NCI-H146 treated with DMSO at 0.1 percent for 48 hours (cell line): ENCODE measurements around the gene CD300C.
"Not testable (repeated sequence)": the region's sequence is repeated elsewhere in the genome, so short reads cannot be mapped to it uniquely, and the experiment has no call there.

ENCODE experiments used
- DNase-seq: peaks from one replicate; lab custom pipeline; 2025; ENCODE audit not compliant: unreplicated experiment; lab: John Stamatoyannopoulos, UW

Gene CD300C

GRCh38 chr17:74532115-74532514 lies 13.8 kb downstream of the CD300C start:
- no peak for DNase-seq

GRCh38 chr17:74531231-74531761 lies 14.6 kb downstream of the CD300C start, which contains the start of gene CD300LB:
Gene CD300LB, minus strand, starts transcription at chr17:74531475. Its CDS starts 125 bp downstream, at chr17:74531350.
- no peak for DNase-seq

GRCh38 chr17:74530831-74531150 lies 15.1 kb downstream of the CD300C start:
- DNase-seq = no peak

- DNase-seq = no peak
Observed at GRCh38 chr17:74529243-74529642, 16.7 kb downstream of the CD300C start.

GRCh38 chr17:74528491-74529199 lies 17.3 kb downstream of the CD300C start:
- no peak for DNase-seq

- no peak for DNase-seq
Observed at GRCh38 chr17:74527756-74528155, 18.2 kb downstream of the CD300C start.

- no peak for DNase-seq
Observed at GRCh38 chr17:74527081-74527480, 18.8 kb downstream of the CD300C start.

- no peak for DNase-seq
Observed at GRCh38 chr17:74526681-74527080, 19.2 kb downstream of the CD300C start.

- DNase-seq = no peak
Observed at GRCh38 chr17:74525781-74526288, 20.1 kb downstream of the CD300C start.

- no peak for DNase-seq
Observed at GRCh38 chr17:74525465-74525725, 20.5 kb downstream of the CD300C start.

- no peak for DNase-seq
Observed at GRCh38 chr17:74524653-74525464, 21.1 kb downstream of the CD300C start.

- no peak for DNase-seq
Observed at GRCh38 chr17:74523308-74523707, 22.6 kb downstream of the CD300C start.

GRCh38 chr17:74522381-74523105 lies 23.4 kb downstream of the CD300C start:
- DNase-seq = no peak

GRCh38 chr17:74521701-74522201 lies 24.2 kb downstream of the CD300C start:
- no peak for DNase-seq

GRCh38 chr17:74520790-74521480 lies 25.0 kb downstream of the CD300C start:
- no peak for DNase-seq

- no peak for DNase-seq
Observed at GRCh38 chr17:74520016-74520434, 25.9 kb downstream of the CD300C start.

GRCh38 chr17:74518413-74518981 lies 27.4 kb downstream of the CD300C start:
- DNase-seq = not testable (repeated sequence)

GRCh38 chr17:74516561-74517328 lies 29.2 kb downstream of the CD300C start:
- no peak for DNase-seq

GRCh38 chr17:74515941-74516340 lies 30.0 kb downstream of the CD300C start:
- DNase-seq = no peak
